ENCODE results near the gene TRIM73. TPM values are rescaled to one million over a fixed set of nuclear protein-coding genes. Genes with fewer than 3 reads are reported as not detected.

Gene TRIM73
- total RNA-seq, result 2.0 TPM

DNA sequence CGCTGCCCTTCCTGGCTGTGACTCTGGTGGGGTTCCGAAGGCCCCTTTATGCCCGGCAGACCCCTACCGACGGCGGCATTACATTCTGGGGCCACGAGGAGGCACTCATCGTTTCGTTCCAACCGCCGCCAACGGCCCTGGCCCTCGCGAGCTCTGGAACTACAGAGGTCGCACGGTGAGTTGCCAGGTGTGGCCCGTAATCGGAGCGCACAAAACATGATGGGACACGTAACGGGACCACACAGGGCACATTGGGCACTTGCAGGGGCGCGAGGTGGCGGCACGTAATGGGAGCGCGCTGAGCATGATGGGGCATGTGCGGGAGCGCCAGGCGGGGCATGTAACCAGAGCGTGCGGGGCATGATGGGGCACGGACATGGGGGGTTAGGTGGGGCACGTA is at the start of gene TRIM73:
Gene TRIM73, plus strand, starts transcription at position 301 of the 400 bp plus-strand sequence. CDS start 3,305 bp downstream, outside the sequence.

Other genes with a start within 250 kb of the TRIM73 start
- gene POM121C, start 90.7 kb downstream of the TRIM73 start, total RNA-seq, result 34.8 TPM
- 0.22 TPM for gene SPDYE5, start 96.7 kb downstream of the TRIM73 start, total RNA-seq

Measured in camera-type eye (tissue), 1 donor.